GM12878 (cell line): ENCODE data around the gene YARS1. TPM values are rescaled to one million over a fixed set of nuclear protein-coding genes. Genes with fewer than 3 reads are reported as not detected.

Experiments
- ATAC-seq: fragments of 200-7000 bp; cut with Tn5 transposase; 3 replicates; pipeline ENCODE4 v1.9.1; 2020; ENCODE audit warnings: mild to moderate bottlenecking, moderate library complexity
- BruUV-seq: library from RNA; stranded (reverse); fragments of 400-500 nt; replicated peaks from 2 replicates; lab custom pipeline; 2021; lab: Mats Ljungman, UMichigan
- CTCF ChIA-PET: fragments of 300-600 bp; sonication (Branson Sonifier 250); formaldehyde crosslinking; extraction: SDS; loops from one replicate; lab custom pipeline; 2021; ENCODE audit warnings: inconsistent platforms; lab: Yijun Ruan, JAX
- POLR2A ChIA-PET: fragments of 350-600 bp; formaldehyde crosslinking; extraction: SDS; loops from one replicate; lab custom pipeline; 2021; ENCODE audit warnings: inconsistent platforms; lab: Charles Lee
- RAD21 ChIA-PET: fragments of 300-600 bp; sonication (Branson Sonifier 250); formaldehyde crosslinking; loops from one replicate; lab custom pipeline; 2023; ENCODE audit warnings: antibody characterized with exemption; ENCODE audit not compliant: unreplicated experiment; lab: Charles Lee
- SMC1A ChIA-PET: fragments of 300-600 bp; sonication (Branson Sonifier 250); formaldehyde crosslinking; loops from one replicate; lab custom pipeline; 2023; ENCODE audit not compliant: unreplicated experiment, uncharacterized antibody; lab: Charles Lee
- DNase-seq: peaks from one replicate; pipeline ENCODE4 v3.0.0-alpha.2; 2011; ENCODE audit warnings: low read depth, low spot score
- FAIRE-seq: peaks from 3 replicates; lab custom pipeline; 2011; peaks lifted over from hg19 to GRCh38; lab: Jason Lieb, UNC
- H2AFZ ChIP-seq: 2 replicates; pipeline ENCODE4 v1.6.0; 2011; ENCODE audit warnings: low read depth, low read length, control low read depth; ENCODE audit not compliant: control insufficient read depth
- H3K27ac ChIP-seq: 2 replicates; pipeline ENCODE4 v1.5.1; 2011; ENCODE audit warnings: control low read depth; ENCODE audit not compliant: control insufficient read depth, insufficient read depth
- H3K27me3 ChIP-seq, 2 experiments: replicated peaks in 1 of 2; 2 replicates each; pipeline versions ENCODE4 v1.6.0 to v1.6.1; 2011; ENCODE audit warnings: low read length in 1 of 2; ENCODE audit not compliant: control insufficient read depth in 2 of 2, insufficient read depth in 2 of 2
- H3K36me3 ChIP-seq, 2 experiments: 2 replicates each; pipeline ENCODE4 v1.5.1; 2011; ENCODE audit warnings: low read length in 1 of 2; ENCODE audit not compliant: control insufficient read depth in 2 of 2, insufficient read depth in 2 of 2
- H3K4me1 ChIP-seq: 2 replicates; pipeline ENCODE4 v1.6.1; 2011; ENCODE audit warnings: mild to moderate bottlenecking, low read length, moderate library complexity, mixed read lengths; ENCODE audit not compliant: control insufficient read depth, insufficient read depth
- H3K4me2 ChIP-seq: 2 replicates; pipeline ENCODE4 v1.6.0; 2011; ENCODE audit warnings: control low read depth; ENCODE audit not compliant: control insufficient read depth, insufficient read depth
- H3K4me3 ChIP-seq: fragments of 200-600 bp; sonication (generic); 2 replicates; pipeline ENCODE4 v1.5.1; 2016
- H3K79me2 ChIP-seq: 2 replicates; pipeline ENCODE4 v1.6.0; 2011; ENCODE audit warnings: low read length; ENCODE audit not compliant: control insufficient read depth, insufficient read depth
- H3K9ac ChIP-seq: 2 replicates; pipeline ENCODE4 v1.8.0; 2011; ENCODE audit warnings: low read length, control low read depth, mixed read lengths; ENCODE audit not compliant: control insufficient read depth, insufficient read depth
- H3K9me3 ChIP-seq: replicated peaks from 3 replicates; pipeline ENCODE4 v1.5.1; 2011; ENCODE audit warnings: mild to moderate bottlenecking, low read length; ENCODE audit not compliant: control insufficient read depth, insufficient read depth
- H4K20me1 ChIP-seq: 2 replicates; pipeline ENCODE4 v1.6.0; 2011; ENCODE audit not compliant: control insufficient read depth, insufficient read depth
- BHLHE40 ChIP-seq, 2 experiments: fragments of 450-650 bp in 1 of 2; IDR thresholded peaks; 2 replicates each; pipeline ENCODE4 v1.6.1; 2011 to 2017; ENCODE audit warnings: low read depth in 2 of 2, borderline replicate concordance in 1 of 2, improper control_type of control experiment in 1 of 2, low read length in 1 of 2, mild to moderate bottlenecking in 1 of 2
- CBX5 ChIP-seq: sonication (generic); IDR thresholded peaks from 2 replicates; pipeline ENCODE4 v1.6.1; 2016; ENCODE audit warnings: low read depth, moderate library complexity, mild to moderate bottlenecking, inconsistent platforms
- E4F1 ChIP-seq: fragments of 450-650 bp; IDR thresholded peaks from 2 replicates; pipeline ENCODE4 v1.6.1; 2018; ENCODE audit warnings: borderline replicate concordance, mild to moderate bottlenecking; ENCODE audit not compliant: partially characterized antibody
- EED ChIP-seq: sonication (generic); IDR thresholded peaks from 2 replicates; pipeline ENCODE4 v1.6.1; 2016; ENCODE audit warnings: antibody characterized with exemption, low read depth
- ELK1 ChIP-seq: IDR thresholded peaks from 2 replicates; pipeline ENCODE4 v1.6.1; 2012; ENCODE audit warnings: low read depth, low read length, improper control_type of control experiment
- HDGF ChIP-seq: fragments of 450-650 bp; IDR thresholded peaks from 2 replicates; pipeline ENCODE4 v1.6.1; 2016; ENCODE audit warnings: antibody characterized with exemption
- IRF5 ChIP-seq: fragments of 450-650 bp; IDR thresholded peaks from 2 replicates; pipeline ENCODE4 v1.6.1; 2017; ENCODE audit warnings: borderline replicate concordance
- MTA3 ChIP-seq: IDR thresholded peaks from 2 replicates; pipeline ENCODE4 v1.6.1; 2012; ENCODE audit warnings: low read length, inconsistent platforms, borderline replicate concordance
- RFX5 ChIP-seq: IDR thresholded peaks from 2 replicates; pipeline ENCODE4 v1.6.1; 2011; ENCODE audit warnings: low read depth, low read length, improper control_type of control experiment
- SKIL ChIP-seq: fragments of 450-650 bp; IDR thresholded peaks from 2 replicates; pipeline ENCODE4 v1.6.1; 2017; ENCODE audit warnings: mild to moderate bottlenecking, low read depth, inconsistent platforms; ENCODE audit not compliant: poor library complexity, severe bottlenecking
- ZNF592 ChIP-seq: fragments of 450-650 bp; IDR thresholded peaks from 2 replicates; pipeline ENCODE4 v1.6.1; 2017; ENCODE audit warnings: mild to moderate bottlenecking, moderate library complexity
- WGBS: methylation state at CpG from one replicate; pipeline ENCODE4 v1.1.6; 2016; ENCODE audit warnings: low lambda C conversion rate; ENCODE audit not compliant: insufficient replicate concordance, insufficient coverage; ENCODE audit errors: missing lambda C conversion rate; 5-methylcytosine and 5-hydroxymethylcytosine counted together
- in situ Hi-C: fragments of 300-500 bp; cut with MboI; formaldehyde crosslinking; loops from 9 replicates; pipeline ENCODE4 v1.14.3; 2018; ENCODE audit warnings: mixed read lengths
- intact Hi-C: fragments of 100-400 bp; cut with micrococcal nuclease; formaldehyde crosslinking; loops from one replicate; pipeline ENCODE4 v1.14.2; 2022; ENCODE audit not compliant: unreplicated experiment
- polyA plus RNA-seq, 11 experiments: library from polyadenylated mRNA; depleted of rRNA in 4 of 11; unstranded in 6 of 11; stranded (reverse) in 5 of 11; fragments of >200 nt; fragmentation: Nextera tagmentation in 4 of 11; fragmentation: Illumina TruSeq in 1 of 11; extraction: Ambion mirVana in 4 of 11; extraction: Trizol in 1 of 11; gene quantifications; 1 replicate in 1 of 11; 2 replicates in 10 of 11; pipeline versions ENCODE4 v1.2.1 to v1.2.3, GENCODE V29; 2011 to 2016; ENCODE audit warnings: inconsistent platforms in 2 of 11, missing spikeins in 2 of 11, low read depth in 1 of 11
- total RNA-seq, 4 experiments: library from RNA; depleted of rRNA in 3 of 4; stranded (reverse); fragments of >200 nt in 3 of 4; fragmentation: Illumina TruSeq in 1 of 4; extraction: Trizol in 1 of 4; gene quantifications; 2 replicates each; pipeline versions ENCODE4 v1.2.1 to v1.2.3, GENCODE V29; 2013 to 2021

YARS1 gene
- total and polyA plus RNA-seq, 10 of the 15 experiments (the other 5 are each of a cell fraction or from before 2014, with no cell fraction given): 39.9 to 202 (median 136) TPM

GRCh38 chr1:32855861-32856617 lies 38.9 kb upstream of the YARS1 start:
- no peaks in the 10 kb centered on the region for H3K27me3 ChIP-seq
- ATAC-seq: no peak
- H3K4me2 ChIP-seq: no peak overlapping the region
- no peak overlapping the region for H3K9ac ChIP-seq
- POLR2A ChIA-PET: no interaction called here
- peaks cover 2 to 25% of the 10 kb centered on the region in 2 experiments for H3K36me3 ChIP-seq
- no peak for FAIRE-seq
- no peaks in the 10 kb centered on the region for H3K79me2 ChIP-seq
- H3K27ac ChIP-seq: no peak overlapping the region
- no TSS peak for BruUV-seq
- in situ Hi-C loops: no loop called here
- CTCF ChIA-PET: no interaction called here
- 96% methylated on average over 13 of the region's 13 CpGs for WGBS
- SMC1A ChIA-PET: no interaction called here
- no peaks in the 10 kb centered on the region for H3K9me3 ChIP-seq
- H4K20me1 ChIP-seq: no peaks in the 10 kb centered on the region
- no peak for DNase-seq
- H2AFZ ChIP-seq: no peak overlapping the region
- intact Hi-C loops: no loop called here
- no peaks in the 10 kb centered on the region for H3K4me1 ChIP-seq
- no peak overlapping the region for H3K4me3 ChIP-seq
- RAD21 ChIA-PET: no interaction called here
- TF ChIP-seq RFX5: no peak
- no peak for TF ChIP-seq ELK1
- no peak for TF ChIP-seq HDGF
- TF ChIP-seq BHLHE40 (IDR thresholded peaks at IDR 0.05; ENCODE audit: borderline replicate concordance in 1 of 2, low read depth in 2 of 2, low read length in 1 of 2): no peak
- no peak for TF ChIP-seq ZNF592
- TF ChIP-seq E4F1: no peak
- TF ChIP-seq MTA3: no peak
- no peak for TF ChIP-seq CBX5
- TF ChIP-seq SKIL: no peak
- no peak for TF ChIP-seq IRF5
- no peak for TF ChIP-seq EED
